Thyroid gland (tissue), 4 donors: ENCODE measurements around the gene TRIM7.

Experiments
- POLR2A ChIP-seq, 2 donors: fragments of 450-650 bp; IDR thresholded peaks; one replicate each; pipeline ENCODE4 v1.6.1; 2017; ENCODE audit warnings: antibody characterized with exemption in 2 of 2, mild to moderate bottlenecking in 2 of 2, moderate library complexity in 1 of 2
- TF ChIP-seq, protein P1 (sequence below), 6 experiments: fragments of 200-600 bp in 3 of 6; fragments of 450-650 bp in 3 of 6; sonication (generic) in 3 of 6; IDR thresholded peaks; one replicate each; pipeline ENCODE4 v1.5.1; 2016 to 2019; ENCODE audit warnings: antibody characterized with exemption in 6 of 6, mild to moderate bottlenecking in 2 of 6, inconsistent platforms in 1 of 6, moderate library complexity in 1 of 6

DNA sequence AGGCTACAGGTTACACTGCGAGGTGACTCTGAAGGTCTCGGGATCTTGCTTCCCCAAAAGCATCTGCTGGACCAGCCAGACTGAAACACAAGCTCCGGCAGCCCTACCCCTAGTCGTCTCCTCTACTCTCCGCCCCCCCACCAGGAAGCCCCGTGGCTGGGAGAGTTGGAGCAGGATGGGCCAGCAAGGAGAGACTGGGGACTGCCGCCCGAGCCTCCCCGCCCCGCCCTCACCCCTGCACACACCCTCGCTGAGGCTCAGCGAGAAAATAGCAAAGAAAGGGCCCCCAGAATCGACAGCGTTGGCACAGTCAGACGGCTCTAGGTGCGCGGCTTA is 1.3 kb downstream of the TRIM7 start:
- TF ChIP-seq, protein P1, sequence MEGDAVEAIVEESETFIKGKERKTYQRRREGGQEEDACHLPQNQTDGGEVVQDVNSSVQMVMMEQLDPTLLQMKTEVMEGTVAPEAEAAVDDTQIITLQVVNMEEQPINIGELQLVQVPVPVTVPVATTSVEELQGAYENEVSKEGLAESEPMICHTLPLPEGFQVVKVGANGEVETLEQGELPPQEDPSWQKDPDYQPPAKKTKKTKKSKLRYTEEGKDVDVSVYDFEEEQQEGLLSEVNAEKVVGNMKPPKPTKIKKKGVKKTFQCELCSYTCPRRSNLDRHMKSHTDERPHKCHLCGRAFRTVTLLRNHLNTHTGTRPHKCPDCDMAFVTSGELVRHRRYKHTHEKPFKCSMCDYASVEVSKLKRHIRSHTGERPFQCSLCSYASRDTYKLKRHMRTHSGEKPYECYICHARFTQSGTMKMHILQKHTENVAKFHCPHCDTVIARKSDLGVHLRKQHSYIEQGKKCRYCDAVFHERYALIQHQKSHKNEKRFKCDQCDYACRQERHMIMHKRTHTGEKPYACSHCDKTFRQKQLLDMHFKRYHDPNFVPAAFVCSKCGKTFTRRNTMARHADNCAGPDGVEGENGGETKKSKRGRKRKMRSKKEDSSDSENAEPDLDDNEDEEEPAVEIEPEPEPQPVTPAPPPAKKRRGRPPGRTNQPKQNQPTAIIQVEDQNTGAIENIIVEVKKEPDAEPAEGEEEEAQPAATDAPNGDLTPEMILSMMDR (IDR thresholded peaks at IDR 0.05), result no peak
- TF ChIP-seq POLR2A (IDR thresholded peaks at IDR 0.05), result no peak
